ENCODE measurements around the gene LIPC. TPM values are rescaled to one million over a fixed set of nuclear protein-coding genes. Genes with fewer than 3 reads are reported as not detected.

Gene LIPC
- total RNA-seq, 2 donors from 2014 or later, result 2.9 to 13.8 TPM

DNA sequence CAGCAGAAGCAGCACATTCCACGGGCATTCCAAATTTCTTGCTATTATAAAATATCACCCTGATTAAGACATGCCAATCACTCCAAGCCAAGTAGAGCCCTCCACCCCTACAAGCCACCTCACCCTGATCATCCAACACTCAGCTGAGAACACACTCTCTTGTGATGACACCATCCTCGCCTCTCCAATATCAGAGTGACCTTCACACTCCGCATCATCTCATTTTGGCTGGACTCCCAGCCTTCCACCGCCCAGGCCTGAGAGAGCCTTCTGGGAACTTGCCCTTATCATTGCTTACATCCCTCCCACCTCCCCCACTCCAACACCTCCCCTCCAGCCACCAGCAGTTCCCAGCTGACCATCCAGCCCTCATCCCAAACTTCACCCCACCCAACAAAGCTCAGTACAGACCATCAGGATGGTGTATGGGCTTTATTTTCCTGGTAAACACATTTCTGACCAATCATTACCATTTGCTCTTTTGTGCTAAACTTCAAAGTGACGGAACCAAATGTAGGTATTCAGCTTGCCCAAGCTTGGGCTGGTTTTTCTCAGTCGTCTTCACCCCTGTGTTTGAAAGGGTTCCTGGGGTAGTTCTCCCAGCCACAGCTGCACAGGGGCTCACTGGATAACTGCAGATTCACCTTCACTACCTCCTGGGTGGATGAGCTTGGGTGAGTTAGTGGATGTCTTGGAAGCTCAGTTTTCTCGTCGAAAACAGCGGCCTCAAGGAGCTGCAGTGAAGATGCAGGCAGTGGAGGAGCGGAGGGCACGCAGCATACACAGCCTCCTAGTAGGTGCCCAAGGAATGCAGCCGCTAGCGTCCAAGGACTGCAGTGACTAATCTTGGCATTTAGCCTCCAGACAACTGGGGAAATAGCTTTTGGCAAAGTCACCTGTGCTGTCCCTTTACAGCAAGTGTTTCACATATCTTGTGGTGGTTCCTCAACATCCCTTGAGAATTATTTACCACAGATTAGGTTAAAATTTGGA is 115.1 kb downstream of the LIPC start:
- no peak overlapping the region for H3K4me3 ChIP-seq
- no peak overlapping the region for H3K27ac ChIP-seq
- intact Hi-C loops (cut with DNase I), result no loop called here
- H3K4me1 ChIP-seq, result no peaks in the 10 kb centered on the region
- no peaks in the 10 kb centered on the region for H3K9me3 ChIP-seq
- no peak for DNase-seq
- TF ChIP-seq, protein P1, sequence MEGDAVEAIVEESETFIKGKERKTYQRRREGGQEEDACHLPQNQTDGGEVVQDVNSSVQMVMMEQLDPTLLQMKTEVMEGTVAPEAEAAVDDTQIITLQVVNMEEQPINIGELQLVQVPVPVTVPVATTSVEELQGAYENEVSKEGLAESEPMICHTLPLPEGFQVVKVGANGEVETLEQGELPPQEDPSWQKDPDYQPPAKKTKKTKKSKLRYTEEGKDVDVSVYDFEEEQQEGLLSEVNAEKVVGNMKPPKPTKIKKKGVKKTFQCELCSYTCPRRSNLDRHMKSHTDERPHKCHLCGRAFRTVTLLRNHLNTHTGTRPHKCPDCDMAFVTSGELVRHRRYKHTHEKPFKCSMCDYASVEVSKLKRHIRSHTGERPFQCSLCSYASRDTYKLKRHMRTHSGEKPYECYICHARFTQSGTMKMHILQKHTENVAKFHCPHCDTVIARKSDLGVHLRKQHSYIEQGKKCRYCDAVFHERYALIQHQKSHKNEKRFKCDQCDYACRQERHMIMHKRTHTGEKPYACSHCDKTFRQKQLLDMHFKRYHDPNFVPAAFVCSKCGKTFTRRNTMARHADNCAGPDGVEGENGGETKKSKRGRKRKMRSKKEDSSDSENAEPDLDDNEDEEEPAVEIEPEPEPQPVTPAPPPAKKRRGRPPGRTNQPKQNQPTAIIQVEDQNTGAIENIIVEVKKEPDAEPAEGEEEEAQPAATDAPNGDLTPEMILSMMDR (IDR thresholded peaks at IDR 0.05), result no peak
- no peak overlapping the region for H3K9ac ChIP-seq (ENCODE audit: low read depth in 2 of 2, low read length in 2 of 2)
- H3K36me3 ChIP-seq, result no peaks in the 10 kb centered on the region
- H3K27me3 ChIP-seq, result no peaks in the 10 kb centered on the region

DNA sequence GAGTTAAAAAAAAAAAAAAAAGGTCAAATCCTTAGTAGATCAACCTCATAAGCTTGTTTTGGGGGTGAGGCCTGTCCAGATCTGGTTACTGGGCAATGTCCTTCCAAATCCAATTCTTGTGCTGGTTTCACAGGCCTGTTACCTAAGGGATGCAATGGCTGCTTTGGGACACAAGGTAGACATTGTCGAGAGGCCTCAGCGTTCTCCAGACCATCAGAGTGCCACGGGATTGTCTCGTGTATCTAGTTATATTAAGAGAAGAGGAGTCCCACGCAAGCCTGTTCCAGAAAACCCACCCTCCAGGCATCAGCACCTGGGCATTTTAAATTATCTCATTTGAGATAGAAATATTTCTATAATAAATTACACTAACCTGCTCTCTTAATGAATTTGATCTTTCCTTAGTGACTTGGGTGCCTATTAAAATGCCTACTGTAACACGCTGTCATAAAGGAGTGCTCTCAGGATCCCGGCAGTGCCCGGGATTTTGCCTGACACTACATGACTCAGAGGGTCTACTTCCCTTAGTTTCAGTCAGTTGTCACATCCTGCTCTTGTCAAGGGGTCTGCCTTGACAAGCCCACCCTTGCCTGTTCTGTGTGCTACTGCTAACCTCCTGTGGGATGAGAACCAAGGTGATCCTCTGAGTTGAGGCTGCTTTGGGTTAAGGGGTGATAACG is 116.0 kb downstream of the LIPC start:
- DNase-seq, result no peak
- H3K36me3 ChIP-seq, result no peaks in the 10 kb centered on the region

DNA sequence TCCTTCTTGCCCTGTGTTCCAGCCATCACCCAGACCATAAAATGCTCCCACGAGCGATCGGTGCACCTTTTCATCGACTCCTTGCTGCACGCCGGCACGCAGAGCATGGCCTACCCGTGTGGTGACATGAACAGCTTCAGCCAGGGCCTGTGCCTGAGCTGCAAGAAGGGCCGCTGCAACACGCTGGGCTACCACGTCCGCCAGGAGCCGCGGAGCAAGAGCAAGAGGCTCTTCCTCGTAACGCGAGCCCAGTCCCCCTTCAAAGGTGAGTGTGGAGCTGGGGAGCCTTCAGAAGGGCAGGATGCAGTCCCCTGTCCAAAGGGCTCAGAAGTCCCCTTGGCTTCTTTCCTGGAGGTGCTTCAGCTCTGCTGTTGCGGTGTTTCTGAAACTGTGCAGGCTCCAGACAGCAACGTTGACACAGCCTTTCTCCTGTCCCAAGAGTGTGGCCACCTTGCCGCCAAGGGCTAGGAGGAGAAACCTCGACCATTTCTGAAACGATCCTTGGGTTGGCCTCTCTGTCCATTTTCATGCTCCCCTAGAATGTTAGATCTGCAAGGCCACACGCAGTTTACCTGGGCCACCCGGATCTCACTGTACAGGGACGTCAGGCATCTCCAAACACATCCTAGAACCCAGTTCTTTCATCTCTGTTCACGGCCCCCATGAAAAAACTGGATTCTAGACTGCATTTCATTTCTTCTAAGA is 116.7 kb downstream of the LIPC start:
- DNase-seq, result no peak
- no peak overlapping the region for H3K27ac ChIP-seq

More for the DNA sequence above, 116.0 kb downstream of the LIPC start:
- Histone ChIP-seq H3K27ac (no peak overlapping the region), H3K9me3 (no peaks in the 10 kb centered on the region), H3K27me3 (no peaks in the 10 kb centered on the region), H3K9ac (ENCODE audit: low read depth in 2 of 2, low read length in 2 of 2) (no peak overlapping the region), H3K4me1 (no peaks in the 10 kb centered on the region), H3K4me3 (no peak overlapping the region)
- TF ChIP-seq, protein P1 (IDR thresholded peaks at IDR 0.05), result no peak
- intact Hi-C loops (cut with DNase I), result no loop called here

DNA sequence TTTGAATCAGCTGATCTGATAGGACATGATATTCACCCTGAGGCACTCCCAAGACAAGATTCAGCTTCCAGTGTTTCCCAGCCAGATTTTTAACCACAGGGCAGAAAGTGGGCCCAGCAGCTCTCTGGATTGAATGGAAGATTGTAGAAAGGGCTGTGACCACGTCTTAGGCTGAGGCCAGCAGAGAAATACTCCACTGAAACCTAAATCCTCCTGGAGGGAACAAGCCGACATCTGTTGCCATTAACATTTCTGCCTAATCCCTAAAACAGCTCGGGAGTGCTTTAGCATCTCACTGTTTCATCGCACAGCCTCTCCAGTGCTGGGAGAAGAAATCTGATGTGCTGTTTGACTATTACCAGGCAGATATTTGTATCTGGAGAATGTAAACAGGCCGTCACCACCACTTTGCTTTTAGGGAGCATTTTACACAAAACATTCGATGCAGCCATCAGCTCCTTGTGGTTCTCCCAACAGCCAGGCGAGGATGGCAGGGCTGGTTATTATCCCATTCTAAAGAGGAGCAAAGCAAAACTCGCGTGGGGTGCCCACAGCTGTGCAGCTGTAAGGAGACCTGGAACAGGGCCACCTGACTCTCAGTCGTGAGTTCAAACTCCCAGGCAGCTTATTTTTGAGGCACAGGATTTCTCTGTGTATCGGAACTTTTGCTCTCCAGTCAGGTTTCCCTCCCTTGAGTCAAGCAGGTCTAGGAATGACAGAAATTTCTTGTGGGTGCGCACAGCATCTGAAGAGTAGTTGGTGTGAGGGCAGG is 117.4 kb downstream of the LIPC start:
- no peak for DNase-seq
- H3K9ac ChIP-seq (ENCODE audit: low read depth in 2 of 2, low read length in 2 of 2), result no peak overlapping the region

More for the DNA sequence above, 116.7 kb downstream of the LIPC start:
- TF ChIP-seq, protein P1 (IDR thresholded peaks at IDR 0.05), result no peak
- Histone ChIP-seq H3K27me3 (no peaks in the 10 kb centered on the region), H3K4me3 (no peak overlapping the region), H3K36me3 (no peaks in the 10 kb centered on the region), H3K9ac (ENCODE audit: low read depth in 2 of 2, low read length in 2 of 2) (no peak overlapping the region), H3K9me3 (no peaks in the 10 kb centered on the region), H3K4me1 (no peaks in the 10 kb centered on the region)
- intact Hi-C loops (cut with DNase I), result no loop called here

More for the DNA sequence above, 117.4 kb downstream of the LIPC start:
- Histone ChIP-seq H3K4me1 (no peaks in the 10 kb centered on the region), H3K9me3 (no peaks in the 10 kb centered on the region), H3K36me3 (no peaks in the 10 kb centered on the region), H3K4me3 (no peak overlapping the region), H3K27ac (no peak overlapping the region), H3K27me3 (no peaks in the 10 kb centered on the region)
- TF ChIP-seq, protein P1 (IDR thresholded peaks at IDR 0.05), result no peak
- intact Hi-C loops (cut with DNase I), result no loop called here
